Heart left ventricle (tissue), 16 donors: ENCODE data around the gene F8. TPM values are rescaled to one million over a fixed set of nuclear protein-coding genes. Genes with fewer than 3 reads are reported as not detected.

Source experiments
- ATAC-seq, 4 donors: fragments of 200-7000 bp; cut with Tn5 transposase; one replicate each; pipeline ENCODE4 v1.9.1; 2020 to 2022; ENCODE audit warnings: moderate library complexity in 4 of 4, mild to moderate bottlenecking in 3 of 4, moderate number of reproducible peaks in 1 of 4
- DNase-seq, 5 donors: peaks; one replicate each; pipeline ENCODE4 v3.0.0-alpha.2; 2020
- H3K27ac ChIP-seq, 12 donors: fragments of 200-600 bp; sonication (generic) in 4 of 12; one replicate each; pipeline versions ENCODE4 v1.5.0 to v1.8.0; 2016 to 2022; ENCODE audit warnings: mild to moderate bottlenecking in 2 of 12
- H3K27me3 ChIP-seq, 9 donors: fragments of 200-600 bp; sonication (generic) in 2 of 9; one replicate each; pipeline versions ENCODE4 v1.5.1 to v1.8.0; 2016 to 2022; ENCODE audit warnings: mild to moderate bottlenecking in 3 of 9
- H3K36me3 ChIP-seq, 9 donors: fragments of 200-600 bp; sonication (generic) in 2 of 9; one replicate each; pipeline versions ENCODE4 v1.5.0 to v1.8.0; 2018 to 2022; ENCODE audit warnings: mild to moderate bottlenecking in 2 of 9
- H3K4me1 ChIP-seq, 12 donors: fragments of 200-600 bp; sonication (generic) in 4 of 12; one replicate each; pipeline versions ENCODE4 v1.5.0 to v1.8.0; 2016 to 2022; ENCODE audit warnings: mild to moderate bottlenecking in 3 of 12
- H3K4me3 ChIP-seq, 12 donors: fragments of 200-600 bp; sonication (generic) in 4 of 12; one replicate each; pipeline versions ENCODE4 v1.5.0 to v1.8.0; 2017 to 2022; ENCODE audit warnings: mild to moderate bottlenecking in 9 of 12, moderate library complexity in 4 of 12
- H3K9me3 ChIP-seq, 12 donors: fragments of 200-600 bp; sonication (generic) in 4 of 12; one replicate each; pipeline versions ENCODE4 v1.5.0 to v1.8.0; 2016 to 2022; ENCODE audit warnings: mild to moderate bottlenecking in 1 of 12
- POLR2A ChIP-seq, 2 donors: fragments of 450-650 bp; IDR thresholded peaks; one replicate each; pipeline ENCODE4 v1.6.1; 2017; ENCODE audit warnings: antibody characterized with exemption in 2 of 2, mild to moderate bottlenecking in 2 of 2, moderate library complexity in 2 of 2
- WGBS, 4 donors: extraction: QIAGEN DNeasy Blood & Tissue Kit in 2 of 4; methylation state at CpG; one replicate each; pipeline versions ENCODE4 v1.1.5 to v1.1.7; 2013 to 2018; 5-methylcytosine and 5-hydroxymethylcytosine counted together
- intact Hi-C, 10 donors: fragments of 100-400 bp; cut with DNase I; formaldehyde crosslinking; loops; one replicate each; pipeline versions ENCODE4 v1.11.1 to v1.14.2; 2022
- polyA plus RNA-seq, 2 donors: library from polyadenylated mRNA; stranded (reverse); fragments of 200-250 nt; gene quantifications; one replicate each; pipeline ENCODE4 v1.2.3, GENCODE V29; 2013
- total RNA-seq, 9 donors: library from RNA; depleted of rRNA in 2 of 9; stranded (reverse); fragments of >200 nt in 2 of 9; fragmentation: NEBNext Ultra II Directional in 3 of 9; extraction: Animal tissue kit (Norgen Biotek cat#: 25700) in 3 of 9; gene quantifications; one replicate each; pipeline versions ENCODE4 v1.1.0 to v1.2.4, GENCODE V29; 2016 to 2023
- TF ChIP-seq, protein P1 (sequence below), 12 donors: fragments of 200-600 bp; sonication (generic) in 4 of 12; IDR thresholded peaks; one replicate each; pipeline versions ENCODE4 v1.5.0 to v1.8.0; 2018 to 2022; ENCODE audit warnings: antibody characterized with exemption in 12 of 12, mild to moderate bottlenecking in 5 of 12
- donor health status: ischemic (EF 13 %, LVEDD 7.1; RV severe dilation, severe dysfunction).
- donor health status: healthy with polysubstance abuse.
- donor health status: DM: no; HTN: yes; CAD: no.
- donor health status: DM: no; HTN: no; CAD: no.
- donor health status: ischemic (EF 25% LVEDD 6.9; RV normal size, moderate dysfunction).
- donor health status: ischemic (EF 25% LVEDD 5.7; RV mildly dilated, moderate dysfunction).
- donor health status: healthy.
- donor health status: DM: yes; HTN: yes; CAD: no.
- donor health status: ischemic (EF 35%, LVEDD 5.7; RV mildly dilated, moderate dysfunction).
- donor health status: nonischemic (EF 11% LVEDD 7.7; RV severe dilation, severe dysfunction).
- donor health status: DM: yes; HTN: yes; CAD: no.
- donor health status: PGD.
- donor health status: ischemic (EF 29% LVEDD 5.4; RV normal size, mild dysfunction).
- donor health status: nonischemic (EF 23%, LVEDD 6.1; RV moderate dilation, normal function).

Gene F8
- total and polyA plus RNA-seq, 11 donors, result 26.9 to 75.1 (median 44.3) TPM

DNA sequence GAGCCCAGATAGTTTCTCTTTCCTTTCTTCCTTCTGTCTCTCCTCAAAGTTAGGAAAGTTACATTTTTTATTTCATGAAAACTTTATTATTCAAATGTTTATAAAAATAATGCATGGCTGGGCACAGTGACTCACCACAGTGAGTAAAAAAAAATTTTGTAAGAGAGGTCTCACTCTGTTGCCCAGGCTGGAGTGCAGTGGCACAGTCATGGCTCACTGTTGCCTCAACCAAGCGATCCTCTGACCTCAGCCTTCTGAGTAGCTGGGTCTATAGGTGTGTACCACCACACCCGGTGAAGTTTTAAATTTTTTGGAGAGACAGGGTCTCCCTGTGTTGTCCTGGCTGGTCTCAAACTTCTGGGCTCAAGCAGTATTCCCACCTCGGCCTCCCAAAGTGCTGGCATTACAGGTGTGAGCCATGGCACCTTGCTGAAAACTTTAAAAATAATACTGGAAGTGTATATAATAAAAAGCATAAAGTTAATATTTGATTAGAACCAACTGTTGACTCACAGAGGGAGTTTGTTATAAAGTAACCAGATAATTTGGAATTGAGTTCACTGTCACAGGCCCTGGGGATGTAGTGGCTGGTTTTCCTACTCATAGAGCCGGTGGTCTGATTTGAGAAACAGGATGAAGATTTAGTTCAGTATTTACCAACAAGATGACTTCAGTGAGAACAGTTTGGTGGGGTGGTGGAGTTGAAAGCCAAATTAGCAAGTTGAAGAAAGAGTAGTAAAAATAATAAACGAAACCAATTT, 30.4 kb upstream of the F8 start:
- Histone ChIP-seq H3K4me1 (peaks cover 0 to 18% (median 11%) of the 10 kb centered on the region in 12 donors), H3K9me3 (no peaks in the 10 kb centered on the region), H3K27ac (no peak overlapping the region), H3K27me3 (no peaks in the 10 kb centered on the region), H3K4me3 (no peak overlapping the region), H3K36me3 (peaks cover 0 to 53% (median 18%) of the 10 kb centered on the region in 9 donors)
- DNase-seq (no peak), ATAC-seq (no peak)
- WGBS, 4 donors, result 67 to 93% (median 83%) methylated on average over 5 of the region's 5 CpGs
- intact Hi-C loops, result no loop called here
- TF ChIP-seq POLR2A (IDR thresholded peaks at IDR 0.05), result no peak
- TF ChIP-seq, protein P1, sequence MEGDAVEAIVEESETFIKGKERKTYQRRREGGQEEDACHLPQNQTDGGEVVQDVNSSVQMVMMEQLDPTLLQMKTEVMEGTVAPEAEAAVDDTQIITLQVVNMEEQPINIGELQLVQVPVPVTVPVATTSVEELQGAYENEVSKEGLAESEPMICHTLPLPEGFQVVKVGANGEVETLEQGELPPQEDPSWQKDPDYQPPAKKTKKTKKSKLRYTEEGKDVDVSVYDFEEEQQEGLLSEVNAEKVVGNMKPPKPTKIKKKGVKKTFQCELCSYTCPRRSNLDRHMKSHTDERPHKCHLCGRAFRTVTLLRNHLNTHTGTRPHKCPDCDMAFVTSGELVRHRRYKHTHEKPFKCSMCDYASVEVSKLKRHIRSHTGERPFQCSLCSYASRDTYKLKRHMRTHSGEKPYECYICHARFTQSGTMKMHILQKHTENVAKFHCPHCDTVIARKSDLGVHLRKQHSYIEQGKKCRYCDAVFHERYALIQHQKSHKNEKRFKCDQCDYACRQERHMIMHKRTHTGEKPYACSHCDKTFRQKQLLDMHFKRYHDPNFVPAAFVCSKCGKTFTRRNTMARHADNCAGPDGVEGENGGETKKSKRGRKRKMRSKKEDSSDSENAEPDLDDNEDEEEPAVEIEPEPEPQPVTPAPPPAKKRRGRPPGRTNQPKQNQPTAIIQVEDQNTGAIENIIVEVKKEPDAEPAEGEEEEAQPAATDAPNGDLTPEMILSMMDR (IDR thresholded peaks at IDR 0.05), result no peak

DNA sequence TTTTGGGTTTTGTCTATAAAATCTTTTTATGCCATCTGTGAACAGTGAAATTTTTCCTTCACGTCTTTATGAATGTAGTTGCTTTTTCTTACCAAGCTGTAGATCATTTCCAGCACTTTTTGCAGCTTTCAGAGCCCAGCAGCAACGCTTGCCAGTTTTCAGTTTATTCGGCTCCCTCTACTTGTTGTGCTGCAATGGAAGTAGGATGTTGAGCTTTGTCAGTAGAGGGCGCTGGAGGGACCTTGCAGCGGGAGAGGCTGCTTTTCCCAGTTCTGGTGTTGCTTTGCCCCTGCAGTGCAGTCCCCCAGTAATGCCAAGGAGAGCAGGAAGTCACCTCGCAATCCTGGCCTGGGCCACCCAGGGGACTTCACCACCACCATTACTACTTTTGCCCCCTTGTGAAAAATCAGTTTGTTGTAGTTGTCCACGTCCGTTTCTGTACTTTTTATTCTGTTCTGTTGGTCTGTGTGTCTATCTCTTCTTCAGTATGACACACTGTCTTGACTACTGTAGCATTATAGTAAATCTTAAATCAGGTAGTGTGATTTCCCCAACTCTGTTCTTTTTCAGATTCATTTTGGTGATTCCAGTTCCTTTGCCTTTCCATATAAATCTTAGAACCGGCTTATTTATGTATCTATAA, 26.6 kb upstream of the F8 start:
- intact Hi-C loops, result no loop called here
- peak in 4 of 5 donors; percentile 37 to 48 (median 42) for DNase-seq
- Histone ChIP-seq H3K4me3 (no peak overlapping the region), H3K4me1 (peaks cover 0 to 34% (median 5%) of the 10 kb centered on the region in 12 donors), H3K27me3 (no peaks in the 10 kb centered on the region), H3K9me3 (no peaks in the 10 kb centered on the region), H3K36me3 (peaks cover 0 to 44% (median 23%) of the 10 kb centered on the region in 9 donors), H3K27ac (no peak overlapping the region)
- no peak for TF ChIP-seq POLR2A (IDR thresholded peaks at IDR 0.05)
- TF ChIP-seq, protein P1 (IDR thresholded peaks at IDR 0.05), result peak; percentile 38 to 68 (median 52)
- peak in 3 of 4 donors; percentile 64 to 79 (median 68) for ATAC-seq
- WGBS, 4 donors, result 36 to 46% (median 37%) methylated on average over 9 of the region's 9 CpGs

DNA sequence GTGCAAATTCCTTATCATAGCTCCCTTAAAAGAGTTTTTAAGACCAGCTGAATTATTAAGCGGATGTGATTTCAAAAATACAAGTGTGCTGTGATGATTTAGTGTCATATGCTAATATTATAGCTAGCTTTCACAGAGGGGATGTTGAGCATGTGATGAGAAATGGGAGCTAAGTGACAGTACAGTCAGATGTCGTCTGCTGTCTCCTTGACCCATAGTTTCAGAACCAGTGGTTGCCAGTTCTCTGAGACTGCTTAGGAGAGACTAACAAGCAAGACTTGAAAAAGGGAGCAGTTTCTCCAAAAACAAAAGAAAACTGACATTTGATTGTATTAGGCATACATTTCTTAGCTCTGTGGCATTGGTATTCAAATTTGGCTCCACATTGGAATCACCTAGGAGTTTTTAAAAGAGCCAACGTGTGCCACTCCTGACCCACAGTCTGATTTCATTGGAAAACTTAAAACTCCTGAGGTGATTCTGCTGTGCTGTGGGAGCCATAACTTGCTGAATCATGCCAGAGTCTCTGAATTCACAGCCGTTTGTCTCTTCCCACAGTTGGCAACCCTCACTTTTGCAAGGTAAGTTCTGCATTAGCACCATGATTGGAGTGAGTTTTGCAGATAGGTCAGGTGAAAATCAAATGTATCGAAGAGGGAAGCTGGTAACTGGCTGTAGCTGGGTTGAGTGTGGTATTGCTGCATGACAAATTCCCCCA, 24.4 kb upstream of the F8 start:
- H3K27me3 ChIP-seq, result no peaks in the 10 kb centered on the region
- 55 to 73% (median 66%) methylated on average over 5 of the region's 5 CpGs for WGBS, 4 donors
- no peak overlapping the region for H3K4me3 ChIP-seq
- ATAC-seq (no peak), DNase-seq (no peak)
- intact Hi-C loops, result no loop called here
- H3K9me3 ChIP-seq, result no peaks in the 10 kb centered on the region
- peaks cover 0 to 34% (median 5%) of the 10 kb centered on the region in 12 donors for H3K4me1 ChIP-seq
- H3K27ac ChIP-seq, result no peak overlapping the region
- H3K36me3 ChIP-seq, result peaks cover 0 to 25% (median 11%) of the 10 kb centered on the region in 9 donors
- no peak for TF ChIP-seq POLR2A (IDR thresholded peaks at IDR 0.05)
- TF ChIP-seq, protein P1 (IDR thresholded peaks at IDR 0.05), result no peak
